H9 (cell line): ENCODE data around the gene GM2A. TPM values are rescaled to one million over a fixed set of nuclear protein-coding genes. Genes with fewer than 3 reads are reported as not detected.

ENCODE experiments used
- DNase-seq: peaks from one replicate; pipeline ENCODE4 v3.0.0-alpha.2; 2017
- H2AFZ ChIP-seq: one replicate; pipeline ENCODE4 v1.6.1; 2013; ENCODE audit warnings: mild to moderate bottlenecking, low read length, control low read depth, moderate library complexity
- H2AK5ac ChIP-seq: 2 replicates; pipeline ENCODE4 v1.6.1; 2013; ENCODE audit warnings: low read length, control low read depth, mixed read lengths; ENCODE audit not compliant: insufficient read length
- H2BK120ac ChIP-seq: one replicate; pipeline ENCODE4 v1.6.1; 2013; ENCODE audit warnings: low read depth, mild to moderate bottlenecking, low read length, control low read depth, inconsistent platforms; ENCODE audit not compliant: poor library complexity, severe bottlenecking
- H2BK12ac ChIP-seq: 2 replicates; pipeline ENCODE4 v1.6.1; 2013; ENCODE audit warnings: low read length, control low read depth, mixed read lengths, low read depth; ENCODE audit not compliant: insufficient read length
- H2BK15ac ChIP-seq: 2 replicates; pipeline ENCODE4 v1.6.1; 2013; ENCODE audit warnings: low read depth, low read length, control low read depth
- H2BK20ac ChIP-seq: one replicate; pipeline ENCODE4 v1.6.1; 2013; ENCODE audit warnings: low read depth, mild to moderate bottlenecking, low read length, control low read depth, inconsistent platforms; ENCODE audit not compliant: poor library complexity, severe bottlenecking
- H2BK5ac ChIP-seq: 2 replicates; pipeline ENCODE4 v1.6.1; 2013; ENCODE audit warnings: low read length, control low read depth, mixed read lengths; ENCODE audit not compliant: insufficient read length
- H3K14ac ChIP-seq: 2 replicates; pipeline ENCODE4 v1.6.1; 2013; ENCODE audit warnings: low read length, control low read depth; ENCODE audit not compliant: insufficient read depth
- H3K18ac ChIP-seq: 2 replicates; pipeline ENCODE4 v1.6.1; 2013; ENCODE audit warnings: low read depth, mild to moderate bottlenecking, mixed read lengths, low read length, control low read depth; ENCODE audit not compliant: insufficient read length
- H3K23ac ChIP-seq: 2 replicates; pipeline ENCODE4 v1.6.1; 2013; ENCODE audit warnings: low read length, control low read depth, mixed read lengths, low read depth; ENCODE audit not compliant: insufficient read length
- H3K23me2 ChIP-seq: 2 replicates; pipeline ENCODE4 v1.6.1; 2013; ENCODE audit warnings: low read depth, mild to moderate bottlenecking, mixed read lengths, low read length, control low read depth; ENCODE audit not compliant: insufficient read length, poor library complexity, severe bottlenecking
- H3K27ac ChIP-seq: 2 replicates; pipeline ENCODE4 v1.5.1; 2013; ENCODE audit warnings: low read length, control low read depth, mixed read lengths, low read depth; ENCODE audit not compliant: insufficient read length
- H3K27me3 ChIP-seq: 2 replicates; pipeline ENCODE4 v1.6.1; 2013; ENCODE audit warnings: low read length, control low read depth, inconsistent platforms; ENCODE audit not compliant: insufficient read depth
- H3K4ac ChIP-seq: 2 replicates; pipeline ENCODE4 v1.6.1; 2013; ENCODE audit warnings: low read depth, mild to moderate bottlenecking, control low read depth, inconsistent platforms, low read length, moderate library complexity
- H3K4me1 ChIP-seq: 2 replicates; pipeline ENCODE4 v1.6.1; 2013; ENCODE audit warnings: low read length, control low read depth, inconsistent platforms; ENCODE audit not compliant: insufficient read depth
- H3K4me2 ChIP-seq: 2 replicates; pipeline ENCODE4 v1.6.1; 2013; ENCODE audit warnings: low read length, control low read depth, mixed read lengths; ENCODE audit not compliant: insufficient read length, insufficient read depth
- H3K56ac ChIP-seq: 2 replicates; pipeline ENCODE4 v1.6.1; 2013; ENCODE audit warnings: low read depth, mild to moderate bottlenecking, mixed read lengths, low read length, control low read depth; ENCODE audit not compliant: insufficient read length
- H3K79me1 ChIP-seq: 2 replicates; pipeline ENCODE4 v1.6.1; 2013; ENCODE audit warnings: low read depth, mild to moderate bottlenecking, moderate library complexity, low read length, control low read depth, inconsistent platforms; ENCODE audit not compliant: insufficient read depth, poor library complexity, severe bottlenecking
- H3K79me2 ChIP-seq: 2 replicates; pipeline ENCODE4 v1.6.1; 2013; ENCODE audit warnings: low read length, control low read depth, inconsistent platforms; ENCODE audit not compliant: insufficient read depth
- H3K9ac ChIP-seq: 2 replicates; pipeline ENCODE4 v1.6.1; 2013; ENCODE audit warnings: low read length, control low read depth, mixed read lengths; ENCODE audit not compliant: insufficient read length; ENCODE audit errors: extremely low read depth
- H3K9me3 ChIP-seq: one replicate; pipeline ENCODE4 v1.6.1; 2013; ENCODE audit warnings: low read depth, low read length, inconsistent platforms; ENCODE audit not compliant: control insufficient read depth
- H3T11ph ChIP-seq: one replicate; pipeline ENCODE4 v1.6.1; 2013; ENCODE audit warnings: mild to moderate bottlenecking, low read length, control low read depth, inconsistent platforms
- H4K20me1 ChIP-seq: one replicate; pipeline ENCODE4 v1.6.1; 2013; ENCODE audit not compliant: control insufficient read depth, insufficient read length, insufficient read depth
- H4K5ac ChIP-seq: 2 replicates; pipeline ENCODE4 v1.6.1; 2013; ENCODE audit warnings: low read depth, mild to moderate bottlenecking, mixed read lengths, low read length, control low read depth; ENCODE audit not compliant: insufficient read length
- H4K8ac ChIP-seq: replicated peaks from 2 replicates; pipeline ENCODE4 v1.6.1; 2013; ENCODE audit warnings: low read length, control low read depth, mixed read lengths, low read depth; ENCODE audit not compliant: insufficient read length
- H4K91ac ChIP-seq: 2 replicates; pipeline ENCODE4 v1.6.1; 2013; ENCODE audit warnings: low read depth, mild to moderate bottlenecking, moderate library complexity, mixed read lengths, low read length, control low read depth; ENCODE audit not compliant: insufficient read length
- H3K27ac Mint-ChIP-seq, 3 experiments: 2 replicates in 2 of 3; 3 replicates in 1 of 3; pipeline ENCODE4 v1.8.0; 2020 to 2021; ENCODE audit warnings: mixed read lengths in 3 of 3, mild to moderate bottlenecking in 1 of 3, moderate library complexity in 1 of 3
- H3K27me3 Mint-ChIP-seq: 2 replicates; pipeline ENCODE4 v1.8.0; 2021; ENCODE audit warnings: low read depth, mild to moderate bottlenecking, moderate library complexity, mixed read lengths
- H3K36me3 Mint-ChIP-seq, 3 experiments: 2 replicates in 2 of 3; 3 replicates in 1 of 3; pipeline ENCODE4 v1.8.0; 2020 to 2021; ENCODE audit warnings: low read depth in 3 of 3, mixed read lengths in 3 of 3; ENCODE audit not compliant: insufficient read depth in 1 of 3
- H3K4me1 Mint-ChIP-seq, 2 experiments: 2 replicates each; pipeline ENCODE4 v1.8.0; 2020; ENCODE audit warnings: mixed read lengths in 2 of 2
- H3K4me3 Mint-ChIP-seq, 2 experiments: 2 replicates in 1 of 2; 3 replicates in 1 of 2; pipeline ENCODE4 v1.8.0; 2020 to 2021; ENCODE audit warnings: mild to moderate bottlenecking in 2 of 2, mixed read lengths in 2 of 2, moderate library complexity in 1 of 2
- H3K9me3 Mint-ChIP-seq, 2 experiments: 2 replicates in 1 of 2; 3 replicates in 1 of 2; pipeline ENCODE4 v1.8.0; 2020; ENCODE audit warnings: mild to moderate bottlenecking in 2 of 2, mixed read lengths in 2 of 2, moderate library complexity in 1 of 2
- CTCF ChIP-seq: fragments of 200-600 bp; sonication (generic); conservative IDR thresholded peaks from 3 replicates; pipeline ENCODE4 v1.8.0; 2021; ENCODE audit warnings: antibody characterized with exemption, mild to moderate bottlenecking
- WGBS: extraction: QIAGEN DNeasy Blood & Tissue Kit; methylation state at CpG from one replicate; pipeline ENCODE4 v1.1.7; 2013; ENCODE audit warnings: missing lambda C conversion rate, low lambda C conversion rate, mixed read lengths; ENCODE audit not compliant: insufficient read length; ENCODE audit errors: extremely low coverage; 5-methylcytosine and 5-hydroxymethylcytosine counted together
- total RNA-seq: library from RNA; stranded (reverse); gene quantifications from 2 replicates; pipeline ENCODE4 v1.2.1, GENCODE V29; 2021

GM2A gene
- total RNA-seq, 1 experiment from 2014 or later: 27.8 TPM

DNA sequence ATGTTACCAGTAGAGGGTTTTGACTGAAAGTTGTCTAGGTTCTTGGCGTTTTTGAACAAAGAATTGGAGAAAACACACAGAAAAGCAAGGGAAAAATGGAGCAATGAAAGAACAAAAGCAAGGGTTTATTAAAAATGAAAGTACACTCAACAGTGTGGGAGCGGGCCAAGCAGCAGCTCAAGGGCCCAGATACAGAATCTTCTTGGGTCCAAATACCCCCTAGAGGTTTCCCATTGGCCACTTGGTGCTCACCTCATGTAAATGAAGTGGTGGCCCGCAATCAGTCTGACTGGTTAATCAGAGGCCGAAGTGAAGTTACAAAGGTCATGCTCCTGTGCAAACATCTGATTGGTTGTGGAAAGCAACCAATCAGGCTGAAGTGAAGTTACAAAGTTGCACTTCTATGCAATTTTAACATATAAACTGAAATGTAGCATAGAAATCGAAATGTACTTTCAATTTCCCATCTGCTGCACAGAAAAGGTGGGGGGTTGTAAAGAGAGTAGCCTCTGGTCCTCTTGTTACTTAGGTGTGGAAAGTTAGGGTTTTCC is 1.9 kb upstream of the GM2A start:
- Histone ChIP-seq H3K4me1 (no peaks in the 10 kb centered on the region), H2BK120ac (no peak overlapping the region), H3K27me3 (no peaks in the 10 kb centered on the region; the same call in 1 of the 2 replicates), H3K14ac (no peak overlapping the region), H3K9ac (no peak overlapping the region), H3K79me2 (no peaks in the 10 kb centered on the region; the same call in 1 of the 2 replicates), H3K4me2 (no peak overlapping the region), H3K9me3 (no peaks in the 10 kb centered on the region), H2BK5ac (no peak overlapping the region), H3K56ac (no peak overlapping the region), H4K5ac (no peak overlapping the region), H3K18ac (no peak overlapping the region), H3K4ac (no peak overlapping the region), H3K27ac (no peak overlapping the region), H2AK5ac (no peak overlapping the region), H2BK12ac (no peak overlapping the region), H4K91ac (no peak overlapping the region), H4K8ac (no peak overlapping the region), H2BK15ac (no peak overlapping the region), H2AFZ (no peak overlapping the region), H3K23ac (no peak overlapping the region), H3T11ph (no peak overlapping the region), H2BK20ac (no peak overlapping the region), H4K20me1 (no peaks in the 10 kb centered on the region), H3K79me1 (no peaks in the 10 kb centered on the region), H3K23me2 (peaks cover 9% of the 10 kb centered on the region)
- no peaks in the 10 kb centered on the region; a peak in 1 of 7 replicates for H3K36me3 Mint-ChIP-seq
- no peak for TF ChIP-seq CTCF
- H3K27me3 Mint-ChIP-seq: no peaks in the 10 kb centered on the region
- H3K27ac Mint-ChIP-seq: peak overlapping the region in 1 of 3 experiments; percentile 38; a peak in 1 of 7 replicates
- H3K4me1 Mint-ChIP-seq: peaks cover 26 to 30% of the 10 kb centered on the region in 2 experiments
- no CpG with 5 or more reads among the region's 5 CpGs for WGBS
- peak; percentile 47 for DNase-seq
- no peak overlapping the region for H3K4me3 Mint-ChIP-seq
- H3K9me3 Mint-ChIP-seq: no peaks in the 10 kb centered on the region
